ENCODE data around the gene OXER1. TPM values are rescaled to one million over a fixed set of nuclear protein-coding genes. Genes with fewer than 3 reads are reported as not detected.

Gene OXER1
- total RNA-seq, 2 experiments from 2014 or later = not detected

DNA sequence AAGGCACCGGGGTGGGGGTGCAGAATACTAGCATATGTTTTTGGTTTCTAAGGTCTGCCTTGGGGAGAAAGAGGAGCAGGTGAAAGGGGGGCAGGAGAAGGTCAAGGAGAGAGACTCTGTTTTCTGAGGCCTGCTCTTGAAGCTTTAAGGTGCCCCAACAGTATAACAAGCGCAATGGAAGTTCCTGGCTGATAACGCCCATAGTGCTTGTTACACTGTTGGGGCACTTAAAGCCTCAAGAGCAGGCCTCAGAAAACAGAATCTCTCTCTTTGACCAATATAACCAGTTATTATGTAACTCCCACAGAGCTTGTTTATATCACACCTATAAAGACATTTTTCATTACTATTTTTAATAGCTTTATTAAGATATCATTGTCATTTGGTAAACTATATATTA is 16.5 kb downstream of the OXER1 start:
- H3K27ac ChIP-seq (ENCODE audit: low read depth, low read length, poor library complexity, severe bottlenecking) = no peak overlapping the region
- H3K9me2 ChIP-seq (ENCODE audit: insufficient read depth, low read length) = no peaks in the 10 kb centered on the region
- ChIA-PET CTCF (ENCODE audit: unreplicated experiment) (no interaction called here), POLR2A (interaction anchor here (0.5 to 0.7 kb wide), 3 partner anchors 8 to 26 kb away, joined by 3 to 4 read pairs (median 3); no protein-coding TSS in a partner anchor)
- intact Hi-C loops (cut with micrococcal nuclease; ENCODE audit: unreplicated experiment) = no loop called here
- no peak overlapping the region for H3K4me3 ChIP-seq (ENCODE audit: low read depth, low read length, poor library complexity, severe bottlenecking)
- H3K4me1 ChIP-seq (ENCODE audit: insufficient read depth, low read length, poor library complexity, severe bottlenecking) = peaks cover 13% of the 10 kb centered on the region
- H4K20me1 ChIP-seq (ENCODE audit: insufficient read depth, low read length) = no peaks in the 10 kb centered on the region
- no TSS peak for BruUV-seq (replicated peaks)
- no peaks in the 10 kb centered on the region for H3K79me2 ChIP-seq (ENCODE audit: insufficient read depth, low read depth, low read length)
- H3K36me3 ChIP-seq (ENCODE audit: insufficient read depth, low read length) = peaks cover 71% of the 10 kb centered on the region
- TF ChIP-seq EZH2phosphoT487 (IDR thresholded peaks at IDR 0.05; ENCODE audit: borderline replicate concordance, low read depth, low read length) = no peak
- TF ChIP-seq, protein P1, sequence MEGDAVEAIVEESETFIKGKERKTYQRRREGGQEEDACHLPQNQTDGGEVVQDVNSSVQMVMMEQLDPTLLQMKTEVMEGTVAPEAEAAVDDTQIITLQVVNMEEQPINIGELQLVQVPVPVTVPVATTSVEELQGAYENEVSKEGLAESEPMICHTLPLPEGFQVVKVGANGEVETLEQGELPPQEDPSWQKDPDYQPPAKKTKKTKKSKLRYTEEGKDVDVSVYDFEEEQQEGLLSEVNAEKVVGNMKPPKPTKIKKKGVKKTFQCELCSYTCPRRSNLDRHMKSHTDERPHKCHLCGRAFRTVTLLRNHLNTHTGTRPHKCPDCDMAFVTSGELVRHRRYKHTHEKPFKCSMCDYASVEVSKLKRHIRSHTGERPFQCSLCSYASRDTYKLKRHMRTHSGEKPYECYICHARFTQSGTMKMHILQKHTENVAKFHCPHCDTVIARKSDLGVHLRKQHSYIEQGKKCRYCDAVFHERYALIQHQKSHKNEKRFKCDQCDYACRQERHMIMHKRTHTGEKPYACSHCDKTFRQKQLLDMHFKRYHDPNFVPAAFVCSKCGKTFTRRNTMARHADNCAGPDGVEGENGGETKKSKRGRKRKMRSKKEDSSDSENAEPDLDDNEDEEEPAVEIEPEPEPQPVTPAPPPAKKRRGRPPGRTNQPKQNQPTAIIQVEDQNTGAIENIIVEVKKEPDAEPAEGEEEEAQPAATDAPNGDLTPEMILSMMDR (conservative IDR thresholded peaks at IDR 0.05; ENCODE audit: low read length) = no peak
- 0 out of 2 replicates have a peak, but pooled peaks cover under 1% of the 10 kb centered on the region for H3K9me3 ChIP-seq (ENCODE audit: low read length)
- no peak for DNase-seq (ENCODE audit: low spot score)
- no peak overlapping the region for H3K4me2 ChIP-seq (ENCODE audit: low read length)
- H2AFZ ChIP-seq (ENCODE audit: low read length) = no peak overlapping the region

DNA sequence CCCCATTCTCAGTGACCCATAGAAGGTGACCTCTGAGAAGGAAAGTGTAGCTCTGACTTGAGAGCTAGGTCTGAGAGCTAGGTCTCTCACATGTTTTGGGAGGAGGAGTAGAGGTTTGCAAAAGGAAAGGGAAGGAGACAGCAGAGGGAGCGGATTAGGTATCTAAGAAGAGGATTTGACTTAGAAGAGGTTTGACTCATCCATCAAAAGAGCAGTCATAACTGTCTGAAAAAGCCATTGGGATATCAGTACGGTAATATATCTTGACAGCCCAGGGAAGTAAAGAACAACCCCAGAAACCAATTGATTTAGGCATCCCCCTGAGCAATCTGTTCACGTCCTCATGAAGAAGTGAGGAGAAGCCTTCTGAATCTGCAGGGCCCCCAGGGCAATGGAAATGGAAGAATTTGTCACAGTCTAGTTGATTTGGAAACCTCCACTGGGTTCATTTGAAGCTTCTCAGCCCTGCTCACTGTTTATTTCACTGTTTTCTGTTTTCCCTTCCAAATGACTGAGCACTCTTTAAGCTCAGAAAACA is 19.3 kb downstream of the OXER1 start:
- Histone ChIP-seq H3K4me2 (ENCODE audit: low read length) (no peak overlapping the region), H3K4me3 (ENCODE audit: low read depth, low read length, poor library complexity, severe bottlenecking) (no peak overlapping the region), H3K4me1 (ENCODE audit: insufficient read depth, low read length, poor library complexity, severe bottlenecking) (no peaks in the 10 kb centered on the region), H3K36me3 (ENCODE audit: insufficient read depth, low read length) (peaks cover 75% of the 10 kb centered on the region), H3K9me2 (ENCODE audit: insufficient read depth, low read length) (no peaks in the 10 kb centered on the region), H3K27ac (ENCODE audit: low read depth, low read length, poor library complexity, severe bottlenecking) (no peak overlapping the region), H3K9me3 (ENCODE audit: low read length) (0 out of 2 replicates have a peak, but pooled peaks cover 4% of the 10 kb centered on the region), H3K79me2 (ENCODE audit: insufficient read depth, low read depth, low read length) (no peaks in the 10 kb centered on the region), H2AFZ (ENCODE audit: low read length) (no peak overlapping the region), H4K20me1 (ENCODE audit: insufficient read depth, low read length) (no peaks in the 10 kb centered on the region)
- no TSS peak for BruUV-seq (replicated peaks)
- CTCF ChIA-PET (ENCODE audit: unreplicated experiment) = no interaction called here
- POLR2A ChIA-PET = no interaction called here
- intact Hi-C loops (cut with micrococcal nuclease; ENCODE audit: unreplicated experiment) = no loop called here
- TF ChIP-seq EZH2phosphoT487 (IDR thresholded peaks at IDR 0.05; ENCODE audit: borderline replicate concordance, low read depth, low read length) = no peak
- TF ChIP-seq, protein P1 (conservative IDR thresholded peaks at IDR 0.05; ENCODE audit: low read length) = no peak
- DNase-seq (ENCODE audit: low spot score) = no peak

DNA sequence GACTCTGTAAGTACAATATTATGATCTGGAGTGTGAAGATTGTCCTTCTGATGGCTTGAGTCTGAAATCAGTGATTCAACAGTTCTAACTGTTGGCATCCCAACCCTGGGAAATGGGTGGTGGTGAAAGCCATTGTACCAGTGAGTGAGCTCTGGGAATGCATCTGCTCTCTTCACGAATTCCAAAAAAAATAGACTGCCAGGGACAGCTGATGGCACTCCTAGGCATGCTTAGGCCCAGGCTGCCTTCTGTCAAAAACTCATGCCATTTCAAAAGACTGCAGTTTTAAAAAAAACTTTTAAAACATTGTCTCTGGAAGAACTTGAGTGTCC is 20.3 kb downstream of the OXER1 start:
- H3K9me2 ChIP-seq (ENCODE audit: insufficient read depth, low read length) = no peaks in the 10 kb centered on the region
- peaks cover 72% of the 10 kb centered on the region for H3K36me3 ChIP-seq (ENCODE audit: insufficient read depth, low read length)
- no peak overlapping the region for H2AFZ ChIP-seq (ENCODE audit: low read length)
- TF ChIP-seq, protein P1 (conservative IDR thresholded peaks at IDR 0.05; ENCODE audit: low read length) = no peak
- TF ChIP-seq EZH2phosphoT487 (IDR thresholded peaks at IDR 0.05; ENCODE audit: borderline replicate concordance, low read depth, low read length) = no peak
- no peak for DNase-seq (ENCODE audit: low spot score)
- no TSS peak for BruUV-seq (replicated peaks)
- H3K27ac ChIP-seq (ENCODE audit: low read depth, low read length, poor library complexity, severe bottlenecking) = no peak overlapping the region
- intact Hi-C loops (cut with micrococcal nuclease; ENCODE audit: unreplicated experiment) = no loop called here
- no peaks in the 10 kb centered on the region for H4K20me1 ChIP-seq (ENCODE audit: insufficient read depth, low read length)
- no peaks in the 10 kb centered on the region for H3K4me1 ChIP-seq (ENCODE audit: insufficient read depth, low read length, poor library complexity, severe bottlenecking)
- ChIA-PET POLR2A (no interaction called here), CTCF (ENCODE audit: unreplicated experiment) (no interaction called here)
- H3K4me2 ChIP-seq (ENCODE audit: low read length) = no peak overlapping the region
- 0 out of 2 replicates have a peak, but pooled peaks cover 4% of the 10 kb centered on the region for H3K9me3 ChIP-seq (ENCODE audit: low read length)
- no peaks in the 10 kb centered on the region for H3K79me2 ChIP-seq (ENCODE audit: insufficient read depth, low read depth, low read length)
- H3K4me3 ChIP-seq (ENCODE audit: low read depth, low read length, poor library complexity, severe bottlenecking) = no peak overlapping the region

All from OCI-LY7 (cell line).